ENCODE measurements around the gene AK8.

- TF ChIP-seq POLR2AphosphoS5 (IDR thresholded peaks at IDR 0.05) (no peak), CTCF (IDR thresholded peaks at IDR 0.05) (no peak), POLR2A (IDR thresholded peaks at IDR 0.05) (no peak), EP300 (IDR thresholded peaks at IDR 0.05) (no peak)
Measured at GRCh38 chr9:132837501-132838286, 40.4 kb downstream of the AK8 start.
